HepG2 (cell line): Measurements from ENCODE around the gene TAF11. TPM values are rescaled to one million over a fixed set of nuclear protein-coding genes. Genes with fewer than 3 reads are reported as not detected.

Source experiments
- DR1 ChIP-seq: sonication (generic); formaldehyde crosslinking; IDR thresholded peaks from 2 replicates; pipeline ENCODE4 v1.8.0; 2021; ENCODE audit warnings: mild to moderate bottlenecking, missing genetic modification reagents, inconsistent platforms
- EEA1 ChIP-seq: sonication (generic); formaldehyde crosslinking; IDR thresholded peaks from 2 replicates; pipeline ENCODE4 v1.5.1; 2020; ENCODE audit warnings: mild to moderate bottlenecking, missing genetic modification reagents, borderline replicate concordance
- ETV5 ChIP-seq: IDR thresholded peaks from 2 replicates; pipeline ENCODE4 v1.6.1; 2018; ENCODE audit warnings: missing biosample characterization, missing genetic modification reagents, inconsistent platforms, borderline replicate concordance
- HIC2 ChIP-seq: sonication (generic); formaldehyde crosslinking; IDR thresholded peaks from 2 replicates; pipeline ENCODE4 v1.9.0; 2022; ENCODE audit warnings: low read depth, missing genetic modification reagents
- JUND ChIP-seq: sonication (generic); formaldehyde crosslinking; IDR thresholded peaks from 2 replicates; pipeline ENCODE4 v1.8.0; 2022; ENCODE audit warnings: mild to moderate bottlenecking, missing genetic modification reagents
- KLF16 ChIP-seq, 2 experiments: sonication (generic) in 1 of 2; formaldehyde crosslinking in 1 of 2; IDR thresholded peaks; 2 replicates each; pipeline versions ENCODE4 v1.6.1 to v1.8.0; 2016 to 2023; ENCODE audit warnings: missing genetic modification reagents in 2 of 2, missing compliant biosample characterization in 1 of 2
- MED1 ChIP-seq: sonication (generic); formaldehyde crosslinking; IDR thresholded peaks from 2 replicates; pipeline ENCODE4 v1.4.0; 2020; ENCODE audit warnings: missing genetic modification reagents
- MEF2D ChIP-seq: sonication (generic); formaldehyde crosslinking; IDR thresholded peaks from 2 replicates; pipeline ENCODE4 v1.5.1; 2020; ENCODE audit warnings: mild to moderate bottlenecking, missing genetic modification reagents
- MIER3 ChIP-seq: IDR thresholded peaks from 2 replicates; pipeline ENCODE4 v1.6.1; 2016; ENCODE audit warnings: missing compliant biosample characterization, borderline replicate concordance
- NCOR1 ChIP-seq: fragments of 200-600 bp; sonication (generic); IDR thresholded peaks from 2 replicates; pipeline ENCODE4 v1.7.0; 2017; ENCODE audit warnings: antibody characterized with exemption, low read length, borderline replicate concordance
- PHF20 ChIP-seq: sonication (generic); formaldehyde crosslinking; IDR thresholded peaks from 2 replicates; pipeline ENCODE4 v1.5.0; 2020; ENCODE audit warnings: mild to moderate bottlenecking, missing genetic modification reagents
- RXRA ChIP-seq: sonication (generic); formaldehyde crosslinking; IDR thresholded peaks from 2 replicates; pipeline ENCODE4 v1.5.1; 2020; ENCODE audit warnings: missing genetic modification reagents
- SNAPC4 ChIP-seq: sonication (generic); formaldehyde crosslinking; IDR thresholded peaks from 2 replicates; pipeline ENCODE4 v1.4.0; 2020; ENCODE audit warnings: mild to moderate bottlenecking, missing genetic modification reagents
- STAG1 ChIP-seq: sonication (generic); formaldehyde crosslinking; IDR thresholded peaks from 2 replicates; pipeline ENCODE4 v1.4.0; 2020; ENCODE audit warnings: missing genetic modification reagents
- TCF12 ChIP-seq, 2 experiments: fragments of 450-650 bp in 1 of 2; sonication (generic) in 1 of 2; formaldehyde crosslinking in 1 of 2; IDR thresholded peaks; 2 replicates each; pipeline versions ENCODE4 v1.6.1 to v1.8.0; 2017 to 2022; ENCODE audit warnings: antibody characterized with exemption in 1 of 2, mild to moderate bottlenecking in 1 of 2, missing genetic modification reagents in 1 of 2, moderate library complexity in 1 of 2
- ZNF24 ChIP-seq: fragments of 450-650 bp; IDR thresholded peaks from 2 replicates; pipeline ENCODE4 v1.6.1; 2017; ENCODE audit warnings: antibody characterized with exemption, mild to moderate bottlenecking
- ZNF274 ChIP-seq: sonication (generic); formaldehyde crosslinking; IDR thresholded peaks from 2 replicates; pipeline ENCODE4 v1.5.1; 2020; ENCODE audit warnings: mild to moderate bottlenecking, missing genetic modification reagents
- ZNF567 ChIP-seq: sonication (generic); formaldehyde crosslinking; IDR thresholded peaks from 2 replicates; pipeline ENCODE4 v1.8.1; 2023; ENCODE audit warnings: mild to moderate bottlenecking, missing genetic modification reagents, borderline replicate concordance
- ZNF629 ChIP-seq: sonication (generic); formaldehyde crosslinking; conservative IDR thresholded peaks from 2 replicates; pipeline ENCODE4 v1.5.0; 2020; ENCODE audit warnings: missing genetic modification reagents
- ZNF691 ChIP-seq: sonication (generic); formaldehyde crosslinking; IDR thresholded peaks from 2 replicates; pipeline ENCODE4 v1.4.0; 2020; ENCODE audit warnings: missing genetic modification reagents, low read depth, mild to moderate bottlenecking, borderline replicate concordance
- ZNF816 ChIP-seq: sonication (generic); formaldehyde crosslinking; IDR thresholded peaks from 2 replicates; pipeline ENCODE4 v1.8.0; 2022; ENCODE audit warnings: missing genetic modification reagents, mild to moderate bottlenecking, borderline replicate concordance
- polyA plus RNA-seq, 8 experiments: library from polyadenylated mRNA; depleted of rRNA in 3 of 8; stranded (reverse) in 7 of 8; unstranded in 1 of 8; fragments of >200 nt; fragmentation: Illumina TruSeq in 4 of 8; extraction: Trizol in 4 of 8; gene quantifications; 2 replicates each; pipeline versions ENCODE4 v1.2.1 to v1.2.3, GENCODE V29; 2011 to 2016; ENCODE audit warnings: low read depth in 4 of 8, missing spikeins in 1 of 8, mixed read lengths in 1 of 8; ENCODE audit not compliant: insufficient read depth in 1 of 8
- total RNA-seq, 5 experiments: library from RNA; depleted of rRNA; stranded (reverse); fragments of >200 nt; fragmentation: Illumina TruSeq; extraction: Trizol; gene quantifications; 2 replicates each; pipeline ENCODE4 v1.2.3, GENCODE V29; 2016; ENCODE audit warnings: low read depth in 1 of 5

The TAF11 gene
- total and polyA plus RNA-seq, 2 of the 13 experiments (the other 11 are each of a cell fraction or from before 2014, with no cell fraction given), result 35.4 to 73.6 TPM

- TF ChIP-seq TCF12 (IDR thresholded peaks at IDR 0.05), result no peak
- 0 out of 2 replicates have a peak, but pooled peaks have one; percentile 37 for TF ChIP-seq TCF12 (CRISPR knock-in tag; IDR thresholded peaks at IDR 0.05)
- TF ChIP-seq JUND, result peak; percentile 67
- no peak for TF ChIP-seq NCOR1
- TF ChIP-seq EEA1 (CRISPR knock-in tag), result no peak
- peak; percentile 89 for TF ChIP-seq ZNF274 (CRISPR knock-in tag)
- peak; percentile 73 for TF ChIP-seq RXRA (CRISPR knock-in tag)
- peak; percentile 80; the same call in 1 of the 2 replicates for TF ChIP-seq MEF2D (CRISPR knock-in tag)
- TF ChIP-seq ETV5, result peak; percentile 95
- peak; percentile 55; the same call in 1 of the 2 replicates for TF ChIP-seq DR1 (CRISPR knock-in tag)
- TF ChIP-seq ZNF567 (CRISPR knock-in tag), result 0 out of 2 replicates have a peak, but pooled peaks have one; percentile 39
- peak; percentile 82; the same call in 1 of the 2 replicates for TF ChIP-seq MIER3 (CRISPR knock-in tag)
- TF ChIP-seq KLF16 (CRISPR knock-in tag; IDR thresholded peaks at IDR 0.05), result peak in 1 of 2 experiments; percentile 97; a peak in 2 of 4 replicates
- TF ChIP-seq PHF20, result peak; percentile 100
- no peak for TF ChIP-seq ZNF629 (CRISPR knock-in tag)
- peak; percentile 12; the same call in 1 of the 2 replicates for TF ChIP-seq STAG1 (CRISPR knock-in tag)
- TF ChIP-seq ZNF816 (CRISPR knock-in tag), result no peak
- peak; percentile 53; the same call in 1 of the 2 replicates for TF ChIP-seq SNAPC4 (CRISPR knock-in tag)
- TF ChIP-seq MED1 (CRISPR knock-in tag), result peak; percentile 41; the same call in 1 of the 2 replicates
- no peak; the same call in 1 of the 2 replicates for TF ChIP-seq ZNF24
- no peak for TF ChIP-seq ZNF691 (CRISPR knock-in tag)
- no peak for TF ChIP-seq HIC2 (CRISPR knock-in tag)
Observed at GRCh38 chr6:34887753-34888513, at the start of gene TAF11 (continued).
